ENCODE measurements around the gene ENOX1.

The ENOX1 gene

GRCh38 chr13:43475140-43475539 lies 311.6 kb downstream of the ENOX1 start:
- no peak for DNase-seq

GRCh38 chr13:43473437-43473836 lies 313.3 kb downstream of the ENOX1 start:
- no peak for DNase-seq

GRCh38 chr13:43472980-43473379 lies 313.8 kb downstream of the ENOX1 start:
- no peak for DNase-seq

GRCh38 chr13:43472339-43472738 lies 314.4 kb downstream of the ENOX1 start:
- DNase-seq, result no peak

GRCh38 chr13:43470610-43471009 lies 316.2 kb downstream of the ENOX1 start:
- no peak for DNase-seq

- no peak for DNase-seq
These were observed 317.0 kb downstream of the ENOX1 start for GRCh38 chr13:43469791-43470190.

- no peak for DNase-seq
These were observed 322.1 kb downstream of the ENOX1 start for GRCh38 chr13:43464578-43465264.

GRCh38 chr13:43448605-43449336 lies 338.0 kb downstream of the ENOX1 start:
- DNase-seq, result no peak

GRCh38 chr13:43446126-43446525 lies 340.6 kb downstream of the ENOX1 start:
- DNase-seq, result no peak

- no peak for DNase-seq
These were observed 341.1 kb downstream of the ENOX1 start for GRCh38 chr13:43445668-43446067.

GRCh38 chr13:43444081-43444480 lies 342.7 kb downstream of the ENOX1 start:
- no peak for DNase-seq

- no peak for DNase-seq
These were observed 344.8 kb downstream of the ENOX1 start for GRCh38 chr13:43441899-43442499.

GRCh38 chr13:43441464-43441863 lies 345.3 kb downstream of the ENOX1 start:
- DNase-seq, result no peak

GRCh38 chr13:43434191-43434590 lies 352.6 kb downstream of the ENOX1 start:
- no peak for DNase-seq

- no peak for DNase-seq
These were observed 353.1 kb downstream of the ENOX1 start for GRCh38 chr13:43433691-43434141.

GRCh38 chr13:43432958-43433357 lies 353.8 kb downstream of the ENOX1 start:
- no peak for DNase-seq

- DNase-seq, result no peak
These were observed 354.9 kb downstream of the ENOX1 start for GRCh38 chr13:43431841-43432240.

GRCh38 chr13:43431290-43431716 lies 355.5 kb downstream of the ENOX1 start:
- no peak for DNase-seq

- DNase-seq, result no peak
These were observed 358.1 kb downstream of the ENOX1 start for GRCh38 chr13:43428545-43429296.

- no peak for DNase-seq
These were observed 360.4 kb downstream of the ENOX1 start for GRCh38 chr13:43426355-43426754.

- DNase-seq, result no peak
These were observed 361.5 kb downstream of the ENOX1 start for GRCh38 chr13:43425234-43425633.

- no peak for DNase-seq
These were observed 362.4 kb downstream of the ENOX1 start for GRCh38 chr13:43424412-43424811.

GRCh38 chr13:43422116-43422515 lies 364.7 kb downstream of the ENOX1 start:
- no peak for DNase-seq

Measured in activated naive CD4-positive, alpha-beta T cell treated with Interleukin-2 at 50 U/mL for 16 hours (primary cell).